Neural progenitor cell (in vitro differentiated cells): ENCODE measurements around the gene CROCC2. TPM values are rescaled to one million over a fixed set of nuclear protein-coding genes. Genes with fewer than 3 reads are reported as not detected.

Experiments used
- DNase-seq: peaks from one replicate; pipeline ENCODE4 v3.0.0-alpha.2; 2016; ENCODE audit warnings: low spot score
- H2AFZ ChIP-seq: fragments of 200-600 bp; sonication (generic); replicated peaks from 2 replicates; pipeline ENCODE4 v1.6.1; 2016; ENCODE audit warnings: antibody characterized with exemption
- H3F3A ChIP-seq: fragments of 200-600 bp; sonication (generic); 2 replicates; pipeline ENCODE4 v1.6.1; 2016; ENCODE audit warnings: antibody characterized with exemption, low read depth
- H3K27ac ChIP-seq: fragments of 200-600 bp; sonication (generic); 2 replicates; pipeline ENCODE4 v1.5.1; 2016; ENCODE audit warnings: mild to moderate bottlenecking
- H3K27me3 ChIP-seq: fragments of 200-600 bp; sonication (generic); 2 replicates; pipeline ENCODE4 v1.6.1; 2016; ENCODE audit warnings: mild to moderate bottlenecking, moderate library complexity
- H3K36me3 ChIP-seq: fragments of 200-600 bp; sonication (generic); 2 replicates; pipeline ENCODE4 v1.5.1; 2016
- H3K4me1 ChIP-seq: fragments of 200-600 bp; sonication (generic); 2 replicates; pipeline ENCODE4 v1.6.1; 2016; ENCODE audit warnings: mixed run types
- H3K4me2 ChIP-seq: fragments of 200-600 bp; sonication (generic); 2 replicates; pipeline ENCODE4 v1.6.1; 2016
- H3K4me3 ChIP-seq: fragments of 200-600 bp; sonication (generic); 2 replicates; pipeline ENCODE4 v1.5.1; 2016
- H3K79me2 ChIP-seq: fragments of 200-600 bp; sonication (generic); 2 replicates; pipeline ENCODE4 v1.6.1; 2016; ENCODE audit warnings: low read depth
- H3K9ac ChIP-seq: fragments of 200-600 bp; sonication (generic); 2 replicates; pipeline ENCODE4 v1.6.1; 2016
- H3K9me3 ChIP-seq: fragments of 200-600 bp; sonication (generic); 2 replicates; pipeline ENCODE4 v1.5.1; 2016; ENCODE audit warnings: low read depth
- H4K20me1 ChIP-seq: fragments of 200-600 bp; sonication (generic); 2 replicates; pipeline ENCODE4 v1.6.1; 2016; ENCODE audit warnings: low read depth
- H3K27ac Mint-ChIP-seq: 3 replicates; pipeline ENCODE4 v1.8.0; 2021; ENCODE audit warnings: mixed read lengths
- H3K27me3 Mint-ChIP-seq: 2 replicates; pipeline ENCODE4 v1.8.0; 2022; ENCODE audit warnings: low read depth, mild to moderate bottlenecking, inconsistent platforms, moderate library complexity, mixed read lengths; ENCODE audit not compliant: insufficient read depth
- H3K36me3 Mint-ChIP-seq: 3 replicates; pipeline ENCODE4 v1.8.0; 2021; ENCODE audit warnings: mixed read lengths
- H3K4me1 Mint-ChIP-seq: 3 replicates; pipeline ENCODE4 v1.8.0; 2021; ENCODE audit warnings: mixed read lengths
- H3K4me3 Mint-ChIP-seq: 3 replicates; pipeline ENCODE4 v1.8.0; 2021; ENCODE audit warnings: mild to moderate bottlenecking, moderate library complexity, mixed read lengths
- H3K9me3 Mint-ChIP-seq: 3 replicates; pipeline ENCODE4 v1.8.0; 2020; ENCODE audit warnings: mixed read lengths
- EZH2 ChIP-seq: fragments of 200-600 bp; sonication (generic); IDR thresholded peaks from 2 replicates; pipeline ENCODE4 v1.6.1; 2017; ENCODE audit warnings: antibody characterized with exemption, mild to moderate bottlenecking, moderate library complexity
- EZH2phosphoT487 ChIP-seq: fragments of 200-600 bp; sonication (generic); IDR thresholded peaks from 2 replicates; pipeline ENCODE4 v1.6.1; 2017; ENCODE audit warnings: antibody characterized with exemption
- total RNA-seq: library from RNA; depleted of rRNA; stranded (reverse); fragments of >200 nt; gene quantifications from 2 replicates; pipeline ENCODE4 v1.2.3, GENCODE V29; 2015; ENCODE audit warnings: low replicate concordance
- TF ChIP-seq, protein P1 (sequence below): fragments of 200-600 bp; sonication (generic); IDR thresholded peaks from 2 replicates; pipeline ENCODE4 v1.5.1; 2017; ENCODE audit warnings: antibody characterized with exemption, mild to moderate bottlenecking

Gene CROCC2
- total RNA-seq, 1 donor from 2014 or later, result not detected

DNA sequence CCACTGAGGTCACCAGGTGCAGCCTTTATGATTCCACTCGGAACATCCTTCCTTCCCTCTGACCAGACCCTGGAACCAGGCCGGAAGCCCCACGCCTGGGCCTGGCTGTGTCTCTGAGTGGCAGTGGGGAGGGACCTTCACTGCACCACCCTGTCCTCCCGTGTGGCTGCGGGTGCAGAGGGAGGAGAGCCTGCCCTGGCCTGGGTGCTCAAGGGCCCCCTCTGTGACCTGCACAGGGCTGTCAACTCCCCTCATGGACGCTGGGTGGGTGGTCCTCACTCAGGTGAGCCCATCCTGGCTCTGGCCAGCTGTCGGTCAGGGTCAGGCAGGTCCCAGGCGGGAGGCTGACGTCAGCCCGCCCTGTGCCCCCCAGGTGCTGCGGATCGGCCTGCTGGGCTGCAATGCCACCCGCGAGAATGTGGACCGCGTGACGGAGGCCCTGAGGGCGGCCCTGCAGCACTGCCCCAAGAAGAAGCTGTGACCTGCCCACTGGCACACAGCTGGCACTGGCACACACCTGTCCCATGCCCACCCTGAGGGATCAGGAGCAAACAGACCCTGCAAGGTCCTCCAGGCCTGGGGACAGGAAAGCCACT, 27.7 kb upstream of the CROCC2 start:
- no peak overlapping the region for H3K4me3 Mint-ChIP-seq
- H3K27ac Mint-ChIP-seq, result no peak overlapping the region
- Histone ChIP-seq H3K36me3 (no peaks in the 10 kb centered on the region), H2AFZ (no peak overlapping the region), H3K27ac (no peak overlapping the region), H3K79me2 (no peaks in the 10 kb centered on the region), H3K9me3 (no peaks in the 10 kb centered on the region), H4K20me1 (no peaks in the 10 kb centered on the region), H3K4me3 (no peak overlapping the region), H3K27me3 (no peaks in the 10 kb centered on the region), H3K9ac (no peak overlapping the region), H3K4me2 (no peak overlapping the region), H3F3A (no peaks in the 10 kb centered on the region), H3K4me1 (no peaks in the 10 kb centered on the region)
- no peaks in the 10 kb centered on the region for H3K36me3 Mint-ChIP-seq
- TF ChIP-seq EZH2phosphoT487, result no peak
- TF ChIP-seq, protein P1, sequence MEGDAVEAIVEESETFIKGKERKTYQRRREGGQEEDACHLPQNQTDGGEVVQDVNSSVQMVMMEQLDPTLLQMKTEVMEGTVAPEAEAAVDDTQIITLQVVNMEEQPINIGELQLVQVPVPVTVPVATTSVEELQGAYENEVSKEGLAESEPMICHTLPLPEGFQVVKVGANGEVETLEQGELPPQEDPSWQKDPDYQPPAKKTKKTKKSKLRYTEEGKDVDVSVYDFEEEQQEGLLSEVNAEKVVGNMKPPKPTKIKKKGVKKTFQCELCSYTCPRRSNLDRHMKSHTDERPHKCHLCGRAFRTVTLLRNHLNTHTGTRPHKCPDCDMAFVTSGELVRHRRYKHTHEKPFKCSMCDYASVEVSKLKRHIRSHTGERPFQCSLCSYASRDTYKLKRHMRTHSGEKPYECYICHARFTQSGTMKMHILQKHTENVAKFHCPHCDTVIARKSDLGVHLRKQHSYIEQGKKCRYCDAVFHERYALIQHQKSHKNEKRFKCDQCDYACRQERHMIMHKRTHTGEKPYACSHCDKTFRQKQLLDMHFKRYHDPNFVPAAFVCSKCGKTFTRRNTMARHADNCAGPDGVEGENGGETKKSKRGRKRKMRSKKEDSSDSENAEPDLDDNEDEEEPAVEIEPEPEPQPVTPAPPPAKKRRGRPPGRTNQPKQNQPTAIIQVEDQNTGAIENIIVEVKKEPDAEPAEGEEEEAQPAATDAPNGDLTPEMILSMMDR, result no peak
- TF ChIP-seq EZH2, result no peak
- DNase-seq, result no peak
- H3K27me3 Mint-ChIP-seq, result peaks cover 8% of the 10 kb centered on the region
- no peaks in the 10 kb centered on the region for H3K9me3 Mint-ChIP-seq
- peaks cover 2% of the 10 kb centered on the region for H3K4me1 Mint-ChIP-seq

DNA sequence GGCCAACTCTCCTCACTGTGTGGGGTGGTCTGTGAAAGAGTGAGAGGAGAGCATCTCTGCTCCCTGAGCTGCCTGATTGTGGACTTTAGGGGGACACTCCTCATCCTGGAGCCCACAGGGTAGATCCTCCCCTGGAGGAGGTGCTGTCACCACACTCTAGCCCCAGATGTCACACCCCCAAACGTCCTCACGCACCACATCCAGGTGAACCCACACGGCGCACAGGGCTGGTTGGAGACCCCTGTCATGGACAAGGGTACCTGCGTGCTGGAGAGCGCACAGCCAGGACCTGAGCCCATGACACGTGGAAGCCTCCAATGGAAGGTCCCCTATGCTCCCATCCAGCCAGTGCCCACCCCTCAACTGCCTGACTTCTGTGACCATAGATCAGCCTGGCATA, 27.0 kb upstream of the CROCC2 start:
- no peaks in the 10 kb centered on the region for H4K20me1 ChIP-seq
- H3K4me1 ChIP-seq, result no peaks in the 10 kb centered on the region
- H2AFZ ChIP-seq, result no peak overlapping the region
- Mint-ChIP-seq H3K9me3 (no peaks in the 10 kb centered on the region), H3K36me3 (no peaks in the 10 kb centered on the region), H3K4me1 (peaks cover 2% of the 10 kb centered on the region), H3K27me3 (peaks cover 10% of the 10 kb centered on the region), H3K27ac (no peak overlapping the region), H3K4me3 (no peak overlapping the region)
- H3K9me3 ChIP-seq, result no peaks in the 10 kb centered on the region
- H3K27me3 ChIP-seq, result no peaks in the 10 kb centered on the region
- no peak for TF ChIP-seq EZH2phosphoT487
- TF ChIP-seq EZH2, result no peak
- TF ChIP-seq, protein P1, result no peak
- H3K4me2 ChIP-seq, result no peak overlapping the region
- no peak overlapping the region for H3K9ac ChIP-seq
- H3K36me3 ChIP-seq, result no peaks in the 10 kb centered on the region
- no peak overlapping the region for H3K4me3 ChIP-seq
- DNase-seq, result no peak
- no peaks in the 10 kb centered on the region for H3F3A ChIP-seq
- no peak overlapping the region for H3K27ac ChIP-seq
- no peaks in the 10 kb centered on the region for H3K79me2 ChIP-seq

DNA sequence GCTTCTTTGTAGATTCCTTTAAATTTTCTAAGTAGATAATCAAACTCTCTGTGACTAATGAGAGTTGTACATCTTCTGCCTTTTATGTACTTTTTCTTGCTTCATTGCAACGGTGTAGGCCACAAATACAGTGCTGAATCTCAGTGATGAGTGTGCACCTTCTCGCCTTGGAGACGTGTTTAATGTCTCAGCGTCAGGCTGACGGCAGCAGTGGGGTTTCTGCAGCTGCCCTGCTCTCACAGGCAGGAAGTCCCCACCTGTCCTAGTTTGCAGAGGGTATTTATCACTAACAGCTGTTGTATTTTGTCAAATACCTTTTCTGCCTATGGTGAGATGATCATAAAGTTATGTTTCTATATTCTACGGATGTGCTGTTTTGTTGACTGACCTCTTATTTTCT, 24.2 kb upstream of the CROCC2 start:
- no peaks in the 10 kb centered on the region for H3K36me3 Mint-ChIP-seq
- H3K4me2 ChIP-seq, result no peak overlapping the region
- peaks cover 13% of the 10 kb centered on the region for H3K27me3 Mint-ChIP-seq
- H3K79me2 ChIP-seq, result no peaks in the 10 kb centered on the region
- no peak overlapping the region for H3K4me3 ChIP-seq
- no peak overlapping the region for H3K9ac ChIP-seq
- H3F3A ChIP-seq, result no peaks in the 10 kb centered on the region
- TF ChIP-seq, protein P1, result no peak
- no peak for TF ChIP-seq EZH2
- TF ChIP-seq EZH2phosphoT487, result no peak
- no peaks in the 10 kb centered on the region for H3K9me3 ChIP-seq
- DNase-seq, result no peak
- H3K27me3 ChIP-seq, result no peaks in the 10 kb centered on the region
- H3K27ac Mint-ChIP-seq, result no peak overlapping the region
- no peak overlapping the region for H3K27ac ChIP-seq
- H3K36me3 ChIP-seq, result no peaks in the 10 kb centered on the region
- H2AFZ ChIP-seq, result no peak overlapping the region
- H4K20me1 ChIP-seq, result no peaks in the 10 kb centered on the region
- no peaks in the 10 kb centered on the region for H3K9me3 Mint-ChIP-seq
- no peaks in the 10 kb centered on the region for H3K4me1 ChIP-seq
- H3K4me3 Mint-ChIP-seq, result no peak overlapping the region
- H3K4me1 Mint-ChIP-seq, result peaks cover 2% of the 10 kb centered on the region
